ENCODE measurements around the gene OPN1SW. TPM values are rescaled to one million over a fixed set of nuclear protein-coding genes. Genes with fewer than 3 reads are reported as not detected.
A peak's percentile ranks its signal among the peaks of the same experiment; 100 is the strongest.

The OPN1SW gene
- total and polyA plus RNA-seq, 9 of the 15 experiments (the other 6 are each of a cell fraction or from before 2014, with no cell fraction given), result 0.84 to 1.0 TPM; not detected in 7

DNA sequence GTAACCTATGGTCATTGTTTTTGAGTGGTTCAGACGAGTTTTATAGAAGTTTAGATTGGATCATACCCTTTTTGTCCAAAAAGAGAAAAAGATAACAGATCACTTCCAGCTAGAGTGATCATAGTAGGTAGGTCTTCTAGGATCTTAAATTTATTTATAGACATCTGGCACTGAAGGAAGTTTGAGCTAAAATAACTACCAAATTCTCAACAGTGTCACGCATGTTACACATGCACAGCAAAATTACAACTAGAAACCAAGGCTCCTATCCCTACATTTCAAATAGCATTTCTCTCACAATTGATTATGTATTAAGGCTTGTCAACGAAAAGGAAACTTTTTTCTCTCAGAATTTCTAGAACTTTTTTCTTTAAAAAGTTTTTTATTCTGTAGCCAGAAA is 34.1 kb downstream of the OPN1SW start (continued):
- TF ChIP-seq HDAC1 (IDR thresholded peaks at IDR 0.05) (no peak), ZNF354B (CRISPR knock-in tag; IDR thresholded peaks at IDR 0.05) (no peak), SRF (CRISPR knock-in tag; IDR thresholded peaks at IDR 0.05) (no peak), RNF2 (IDR thresholded peaks at IDR 0.05) (no peak), ZNF830 (CRISPR knock-in tag; IDR thresholded peaks at IDR 0.05) (no peak), CREB3L1 (IDR thresholded peaks at IDR 0.05; ENCODE audit: borderline replicate concordance, low read depth) (no peak), ZFP1 (CRISPR knock-in tag; IDR thresholded peaks at IDR 0.05) (0 out of 2 replicates have a peak, but pooled peaks have one; percentile 23), MED1 (CRISPR knock-in tag; IDR thresholded peaks at IDR 0.05; ENCODE audit: borderline replicate concordance) (no peak), BACH1 (tag; IDR thresholded peaks at IDR 0.05) (peak; percentile 7; the same call in 1 of the 2 replicates), POLR3G (IDR thresholded peaks at IDR 0.05; ENCODE audit: extremely low read depth, insufficient read length, insufficient replicate concordance) (no peak), MYNN (IDR thresholded peaks at IDR 0.05) (no peak), MYNN (CRISPR knock-in tag; IDR thresholded peaks at IDR 0.05) (no peak), CHCHD3 (CRISPR knock-in tag; IDR thresholded peaks at IDR 0.05) (no peak), ZNF444 (CRISPR knock-in tag; IDR thresholded peaks at IDR 0.05) (no peak), POLR2H (tag; IDR thresholded peaks at IDR 0.05; ENCODE audit: low read depth) (peak; percentile 22), EGR1 (conservative IDR thresholded peaks at IDR 0.05) (no peak), KLF10 (CRISPR knock-in tag; IDR thresholded peaks at IDR 0.05) (no peak), NR2F6 (CRISPR knock-in tag; IDR thresholded peaks at IDR 0.05) (no peak), CHD1 (IDR thresholded peaks at IDR 0.05; ENCODE audit: low read length) (no peak), SMAD1 (IDR thresholded peaks at IDR 0.05; ENCODE audit: low read depth, low read length, partially characterized antibody) (peak; percentile 12)
- TF ChIP-seq, protein P1, sequence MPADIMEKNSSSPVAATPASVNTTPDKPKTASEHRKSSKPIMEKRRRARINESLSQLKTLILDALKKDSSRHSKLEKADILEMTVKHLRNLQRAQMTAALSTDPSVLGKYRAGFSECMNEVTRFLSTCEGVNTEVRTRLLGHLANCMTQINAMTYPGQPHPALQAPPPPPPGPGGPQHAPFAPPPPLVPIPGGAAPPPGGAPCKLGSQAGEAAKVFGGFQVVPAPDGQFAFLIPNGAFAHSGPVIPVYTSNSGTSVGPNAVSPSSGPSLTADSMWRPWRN (IDR thresholded peaks at IDR 0.05; ENCODE audit: low read depth), result no peak
- TF ChIP-seq, protein P2, sequence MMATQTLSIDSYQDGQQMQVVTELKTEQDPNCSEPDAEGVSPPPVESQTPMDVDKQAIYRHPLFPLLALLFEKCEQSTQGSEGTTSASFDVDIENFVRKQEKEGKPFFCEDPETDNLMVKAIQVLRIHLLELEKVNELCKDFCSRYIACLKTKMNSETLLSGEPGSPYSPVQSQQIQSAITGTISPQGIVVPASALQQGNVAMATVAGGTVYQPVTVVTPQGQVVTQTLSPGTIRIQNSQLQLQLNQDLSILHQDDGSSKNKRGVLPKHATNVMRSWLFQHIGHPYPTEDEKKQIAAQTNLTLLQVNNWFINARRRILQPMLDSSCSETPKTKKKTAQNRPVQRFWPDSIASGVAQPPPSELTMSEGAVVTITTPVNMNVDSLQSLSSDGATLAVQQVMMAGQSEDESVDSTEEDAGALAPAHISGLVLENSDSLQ (IDR thresholded peaks at IDR 0.05), result no peak
- TF ChIP-seq, protein P3, sequence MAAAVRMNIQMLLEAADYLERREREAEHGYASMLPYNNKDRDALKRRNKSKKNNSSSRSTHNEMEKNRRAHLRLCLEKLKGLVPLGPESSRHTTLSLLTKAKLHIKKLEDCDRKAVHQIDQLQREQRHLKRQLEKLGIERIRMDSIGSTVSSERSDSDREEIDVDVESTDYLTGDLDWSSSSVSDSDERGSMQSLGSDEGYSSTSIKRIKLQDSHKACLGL (CRISPR knock-in tag; IDR thresholded peaks at IDR 0.05; ENCODE audit: borderline replicate concordance, poor library complexity, severe bottlenecking), result no peak

Measured in K562 (cell line).